ENCODE results near the gene PAM.

PAM gene

GRCh38 chr5:102866237-102866600 is 111.1 kb downstream of the PAM start:
- Histone ChIP-seq H3K27me3 (peaks cover 12 to 25% (median 20%) of the 10 kb centered on the region in 11 experiments), H4K20me1 (peaks cover 0 to 10% (median 0%) of the 10 kb centered on the region in 11 experiments; a peak in 3 of 22 replicates), H3K9me3 (replicated peaks in 1 of 11) (peaks cover 10 to 17% (median 14%) of the 10 kb centered on the region in 11 experiments), H3K36me3 (peaks cover 25 to 53% (median 41%) of the 10 kb centered on the region in 11 experiments), H3K4me3 (no peak overlapping the region), H3K9ac (no peak overlapping the region), H3K4me2 (no peak overlapping the region), H3K4me1 (no peaks in the 10 kb centered on the region), H3K27ac (no peak overlapping the region)
- no peak for TF ChIP-seq Cebpa-rat (IDR thresholded peaks at IDR 0.05)

GRCh38 chr5:102867992-102868662 is 113.0 kb downstream of the PAM start:
- no peak overlapping the region for H3K4me2 ChIP-seq
- H3K9ac ChIP-seq: no peak overlapping the region

DNA sequence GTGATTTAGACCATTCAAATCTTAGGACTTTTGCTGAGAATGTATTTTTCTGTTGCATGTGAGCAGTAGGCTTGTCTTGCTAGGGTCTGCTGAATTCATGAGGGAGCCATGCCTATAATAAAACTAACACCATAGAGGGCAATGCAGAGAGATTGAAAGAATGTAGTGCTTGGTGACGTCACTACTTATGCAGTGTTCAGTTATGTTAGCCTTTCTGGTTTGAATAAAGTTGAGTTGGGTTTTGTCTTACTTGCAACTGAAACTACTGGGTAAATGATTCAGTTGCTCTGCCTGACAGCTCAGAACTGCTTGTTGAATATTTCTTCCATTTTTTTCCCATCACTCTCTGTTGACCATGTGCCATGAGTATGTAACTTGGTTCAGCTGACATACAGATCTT is 114.1 kb downstream of the PAM start:
- no peaks in the 10 kb centered on the region; a peak in 1 of 20 replicates for H3K4me1 ChIP-seq
- TF ChIP-seq Cebpa-rat (IDR thresholded peaks at IDR 0.05): no peak
- H3K9me3 ChIP-seq (replicated peaks in 1 of 11): peaks cover 10 to 17% (median 14%) of the 10 kb centered on the region in 11 experiments
- H3K36me3 ChIP-seq: peaks cover 25 to 72% (median 41%) of the 10 kb centered on the region in 11 experiments
- H3K27me3 ChIP-seq: peaks cover 12 to 23% (median 19%) of the 10 kb centered on the region in 11 experiments
- no peak overlapping the region for H3K4me2 ChIP-seq
- H3K4me3 ChIP-seq: no peak overlapping the region
- peaks cover 0 to 10% (median 0%) of the 10 kb centered on the region in 11 experiments; a peak in 2 of 22 replicates for H4K20me1 ChIP-seq
- H3K9ac ChIP-seq: no peak overlapping the region
- no peak overlapping the region for H3K27ac ChIP-seq

More at GRCh38 chr5:102867992-102868662, 113.0 kb downstream of the PAM start:
- no peak overlapping the region for H3K27ac ChIP-seq
- TF ChIP-seq Cebpa-rat (IDR thresholded peaks at IDR 0.05): no peak
- H3K27me3 ChIP-seq: peaks cover 12 to 25% (median 20%) of the 10 kb centered on the region in 11 experiments
- H3K4me1 ChIP-seq: no peaks in the 10 kb centered on the region
- H4K20me1 ChIP-seq: peaks cover 0 to 10% (median 0%) of the 10 kb centered on the region in 11 experiments; a peak in 3 of 22 replicates
- peaks cover 25 to 62% (median 41%) of the 10 kb centered on the region in 11 experiments for H3K36me3 ChIP-seq
- H3K9me3 ChIP-seq (replicated peaks in 1 of 11): peaks cover 10 to 17% (median 14%) of the 10 kb centered on the region in 11 experiments
- H3K4me3 ChIP-seq: no peak overlapping the region

DNA sequence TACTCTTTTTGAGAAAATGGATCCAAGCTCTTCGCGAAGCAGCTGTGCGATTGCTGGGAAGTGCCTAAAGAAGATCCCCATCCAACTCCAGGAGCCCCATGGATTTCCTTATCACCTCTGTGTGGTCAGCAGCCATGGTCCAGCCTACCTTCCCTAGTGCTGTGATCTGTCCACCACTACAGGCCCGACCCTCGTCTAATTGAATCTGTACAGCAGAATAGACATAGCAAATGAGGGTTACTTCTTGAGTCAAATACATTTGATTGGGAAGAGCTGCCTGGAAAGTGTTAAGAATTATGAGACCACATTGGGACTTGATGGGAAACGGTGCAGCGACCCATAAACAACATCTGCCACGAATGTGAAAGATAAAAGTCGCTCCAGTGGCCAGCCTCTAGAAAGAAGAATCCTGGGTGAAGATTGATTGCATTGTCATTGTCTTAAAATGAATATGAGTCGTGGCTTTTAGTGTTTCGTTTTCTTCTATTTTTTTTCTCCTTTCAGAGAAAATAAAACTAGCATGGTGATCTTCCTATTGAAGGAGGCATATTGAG is 118.4 kb downstream of the PAM start:
- H3K9me3 ChIP-seq (replicated peaks in 1 of 11): peaks cover 0 to 3% (median 0%) of the 10 kb centered on the region in 11 experiments; a peak in 3 of 22 replicates

DNA sequence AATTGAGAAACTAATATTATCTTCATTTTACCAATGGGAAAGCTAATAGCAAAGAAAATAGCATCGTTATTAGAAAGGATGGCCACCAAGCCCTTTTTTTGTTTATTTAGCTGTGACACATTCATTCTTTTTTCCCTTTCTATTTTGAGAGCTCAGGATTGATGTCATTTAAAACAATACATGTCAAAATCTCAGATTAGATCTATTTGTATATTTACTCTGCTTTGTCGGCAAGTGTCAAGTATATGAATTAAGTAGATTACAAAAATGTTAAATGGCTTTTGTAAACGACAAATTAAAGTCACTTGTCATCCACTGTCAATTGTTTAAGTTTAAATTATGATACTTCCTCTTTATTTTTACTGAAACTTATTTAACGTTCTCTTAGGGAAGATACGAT is 118.9 kb downstream of the PAM start:
- Histone ChIP-seq H3K4me2 (no peak overlapping the region), H3K36me3 (peaks cover 7 to 73% (median 23%) of the 10 kb centered on the region in 11 experiments; a peak in 17 of 22 replicates), H3K9me3 (replicated peaks in 1 of 11) (peaks cover 3 to 8% (median 3%) of the 10 kb centered on the region in 11 experiments; a peak in 19 of 22 replicates), H3K27me3 (no peaks in the 10 kb centered on the region), H3K9ac (no peak overlapping the region), H4K20me1 (no peaks in the 10 kb centered on the region), H3K4me1 (no peaks in the 10 kb centered on the region; a peak in 1 of 20 replicates), H3K27ac (no peak overlapping the region), H3K4me3 (no peak overlapping the region)
- TF ChIP-seq Cebpa-rat (IDR thresholded peaks at IDR 0.05): no peak

More for the DNA sequence above, 118.4 kb downstream of the PAM start:
- Histone ChIP-seq H3K4me1 (no peaks in the 10 kb centered on the region; a peak in 1 of 20 replicates), H3K4me2 (no peak overlapping the region), H3K27me3 (no peaks in the 10 kb centered on the region), H4K20me1 (no peaks in the 10 kb centered on the region), H3K27ac (no peak overlapping the region), H3K36me3 (peaks cover 9 to 74% (median 22%) of the 10 kb centered on the region in 11 experiments; a peak in 15 of 22 replicates), H3K9ac (no peak overlapping the region), H3K4me3 (no peak overlapping the region)
- no peak for TF ChIP-seq Cebpa-rat (IDR thresholded peaks at IDR 0.05)

GRCh38 chr5:102875721-102876123 is 120.6 kb downstream of the PAM start:
- H3K36me3 ChIP-seq: peaks cover 7 to 66% (median 21%) of the 10 kb centered on the region in 11 experiments; a peak in 18 of 22 replicates
- H3K9ac ChIP-seq: no peak overlapping the region
- no peak for TF ChIP-seq Cebpa-rat (IDR thresholded peaks at IDR 0.05)
- H4K20me1 ChIP-seq: no peaks in the 10 kb centered on the region
- no peaks in the 10 kb centered on the region for H3K27me3 ChIP-seq
- H3K4me2 ChIP-seq: no peak overlapping the region
- H3K4me3 ChIP-seq: no peak overlapping the region
- no peak overlapping the region for H3K27ac ChIP-seq
- peaks cover 8 to 14% (median 10%) of the 10 kb centered on the region in 11 experiments; a peak in 20 of 22 replicates for H3K9me3 ChIP-seq (replicated peaks in 1 of 11)
- no peaks in the 10 kb centered on the region; a peak in 1 of 20 replicates for H3K4me1 ChIP-seq

DNA sequence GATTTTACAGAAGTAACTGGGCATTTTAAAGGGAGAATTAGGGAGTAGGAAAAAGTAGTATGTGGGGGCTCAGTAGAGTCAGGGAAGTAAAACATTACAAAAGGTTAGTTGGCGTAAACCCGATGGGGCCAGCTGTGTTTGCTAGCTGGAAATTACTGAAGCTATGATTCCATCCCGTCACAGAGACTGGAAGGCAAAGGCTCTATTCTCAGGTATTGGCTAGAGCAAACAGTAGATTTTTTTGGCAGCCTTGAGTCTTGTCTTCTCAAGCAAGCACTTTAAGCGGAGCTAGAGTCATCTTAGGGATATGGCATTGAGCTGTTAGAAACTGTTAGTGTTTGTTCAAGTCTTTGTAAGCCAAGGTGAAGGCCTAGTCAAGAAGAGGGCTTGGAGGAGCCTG is 121.5 kb downstream of the PAM start:
- peaks cover 7 to 65% (median 17%) of the 10 kb centered on the region in 11 experiments; a peak in 18 of 22 replicates for H3K36me3 ChIP-seq
- H3K4me3 ChIP-seq: no peak overlapping the region
- H3K4me1 ChIP-seq: no peaks in the 10 kb centered on the region; a peak in 1 of 20 replicates
- H3K27ac ChIP-seq: no peak overlapping the region
- no peak for TF ChIP-seq Cebpa-rat (IDR thresholded peaks at IDR 0.05)
- no peaks in the 10 kb centered on the region for H4K20me1 ChIP-seq
- H3K9ac ChIP-seq: no peak overlapping the region
- no peaks in the 10 kb centered on the region for H3K27me3 ChIP-seq
- H3K4me2 ChIP-seq: no peak overlapping the region
- peaks cover 8 to 14% (median 10%) of the 10 kb centered on the region in 11 experiments; a peak in 20 of 22 replicates for H3K9me3 ChIP-seq (replicated peaks in 1 of 11)

DNA sequence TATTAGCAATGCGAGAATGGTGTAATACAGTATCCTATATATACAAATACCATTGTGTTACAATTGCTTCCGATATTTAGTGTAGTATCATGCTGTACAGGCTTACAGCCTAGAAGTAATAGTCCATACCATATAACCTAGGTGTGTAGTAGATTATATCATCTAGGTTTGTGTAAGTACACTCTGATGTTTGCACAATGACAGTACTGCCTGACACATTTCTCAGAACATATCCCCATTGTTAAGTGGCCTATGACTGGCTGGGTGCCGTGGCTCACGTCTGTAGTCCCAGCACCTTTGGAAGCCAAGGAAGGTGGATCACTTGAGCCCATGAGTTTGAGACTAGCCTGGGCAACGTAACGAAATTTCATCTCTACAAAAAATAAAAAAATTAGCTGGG is 124.6 kb downstream of the PAM start:
- Histone ChIP-seq H3K27me3 (no peaks in the 10 kb centered on the region), H3K4me2 (no peak overlapping the region), H3K36me3 (peaks cover 7 to 60% (median 14%) of the 10 kb centered on the region in 11 experiments; a peak in 18 of 22 replicates), H3K9me3 (replicated peaks in 1 of 11) (peaks cover 8 to 17% (median 10%) of the 10 kb centered on the region in 11 experiments; a peak in 20 of 22 replicates), H3K4me1 (no peaks in the 10 kb centered on the region), H3K9ac (no peak overlapping the region), H3K4me3 (no peak overlapping the region), H4K20me1 (no peaks in the 10 kb centered on the region), H3K27ac (no peak overlapping the region)
- no peak for TF ChIP-seq Cebpa-rat (IDR thresholded peaks at IDR 0.05)

GRCh38 chr5:102886586-102886985 is 131.5 kb downstream of the PAM start:
- no peaks in the 10 kb centered on the region for H4K20me1 ChIP-seq
- peaks cover 0 to 4% (median 0%) of the 10 kb centered on the region in 11 experiments; a peak in 1 of 22 replicates for H3K9me3 ChIP-seq (replicated peaks in 1 of 11)
- H3K9ac ChIP-seq: no peak overlapping the region
- no peak overlapping the region for H3K4me2 ChIP-seq
- no peak overlapping the region for H3K4me3 ChIP-seq
- no peak for TF ChIP-seq Cebpa-rat (IDR thresholded peaks at IDR 0.05)
- no peaks in the 10 kb centered on the region for H3K4me1 ChIP-seq
- H3K36me3 ChIP-seq: peaks cover 0 to 26% (median 0%) of the 10 kb centered on the region in 11 experiments; a peak in 4 of 22 replicates
- H3K27me3 ChIP-seq: no peaks in the 10 kb centered on the region
- no peak overlapping the region for H3K27ac ChIP-seq

Measured in BLaER1 treated with 17β-estradiol and CSF1 and Interleukin-3, amounts not matched to agents 10 nM and 100 nM (cell line).